ENCODE measurements around the gene GFRA1. TPM values are rescaled to one million over a fixed set of nuclear protein-coding genes. Genes with fewer than 3 reads are reported as not detected.

Gene GFRA1
- total and polyA plus RNA-seq, 2 donors (not counting 3 experiments of a cell fraction or from before 2014, with no cell fraction given): 0.22 to 0.88 TPM

DNA sequence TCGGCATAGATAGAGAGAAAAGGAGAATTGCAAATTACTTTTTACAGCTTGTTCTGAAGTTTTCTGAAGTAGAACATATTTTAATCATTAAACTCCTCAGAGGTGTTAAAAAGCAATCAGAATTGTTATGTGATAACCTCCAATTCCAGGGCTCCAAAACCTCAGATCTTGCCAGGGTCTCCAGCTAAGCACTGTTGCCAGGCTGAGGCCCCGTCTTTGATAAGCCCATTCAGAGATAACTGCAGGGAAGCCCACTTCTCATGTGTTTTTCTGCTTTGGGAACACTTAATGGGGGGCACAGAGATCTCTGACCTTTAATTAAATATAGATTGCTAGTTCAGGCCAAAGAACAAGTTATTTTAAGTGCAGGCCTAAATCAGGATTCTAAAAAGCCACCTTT lies 40.4 kb downstream of the GFRA1 start:
- ChIA-PET CTCF (no interaction called here), POLR2A (no interaction called here)

DNA sequence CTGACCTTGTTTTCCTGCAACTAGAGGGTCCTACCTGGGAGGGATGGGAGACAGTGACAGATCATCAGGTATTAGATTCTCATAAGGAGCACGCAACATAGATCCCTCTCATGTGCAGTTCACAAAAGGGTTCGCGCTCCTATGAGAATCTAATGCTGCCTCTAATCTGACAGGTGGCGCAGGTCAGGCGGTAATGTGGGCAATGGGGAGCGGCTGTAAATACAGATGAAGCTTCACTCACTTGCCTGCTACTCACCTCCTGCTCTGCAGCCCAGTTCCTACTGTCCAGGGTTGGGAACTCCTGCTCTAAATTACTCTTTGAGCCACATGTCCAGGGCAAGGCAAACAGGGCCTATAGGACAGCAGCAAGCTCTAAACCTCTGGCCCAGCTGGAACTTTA lies 46.2 kb downstream of the GFRA1 start:
- no peak overlapping the region for H2AFZ ChIP-seq (ENCODE audit: low read depth, low read length)
- H3K9me1 ChIP-seq (replicated peaks; ENCODE audit: control insufficient read depth, extremely low read depth, insufficient read depth, low read length): no peaks in the 10 kb centered on the region
- H3K4me1 ChIP-seq (ENCODE audit: control insufficient read depth, extremely low read depth, insufficient read depth, low read length): no peaks in the 10 kb centered on the region
- no peaks in the 10 kb centered on the region for H3K36me3 ChIP-seq (ENCODE audit: control insufficient read depth in 2 of 2, extremely low read depth in 1 of 2, insufficient read depth in 2 of 2, low read length in 2 of 2)
- H3K9ac ChIP-seq (replicated peaks; ENCODE audit: extremely low read depth, insufficient read depth, low read length): no peak overlapping the region
- no peaks in the 10 kb centered on the region for H3K79me2 ChIP-seq (ENCODE audit: control insufficient read depth, insufficient read depth, low read length)
- FAIRE-seq: no peak
- dilution Hi-C loops (cut with MboI; ENCODE audit: extremely low pct_ligation_motif_present, low sequenced_read_pairs) (no loop called here), intact Hi-C loops (cut with micrococcal nuclease) (no loop called here)
- no peak for TF ChIP-seq FOS (IDR thresholded peaks at IDR 0.05; ENCODE audit: borderline replicate concordance, insufficient read depth, low read length)
- no peak for TF ChIP-seq POLR2A (IDR thresholded peaks at IDR 0.05; ENCODE audit: low read depth, low read length)
- TF ChIP-seq JUN (IDR thresholded peaks at IDR 0.05; ENCODE audit: borderline replicate concordance, insufficient read depth, insufficient read length, low read depth): no peak
- DNase-seq (ENCODE audit: low read depth, low spot score): no peak
- ChIA-PET POLR2A (no interaction called here), CTCF (no interaction called here)
- H3K9me3 ChIP-seq (replicated peaks; ENCODE audit: control insufficient read depth, insufficient read depth, low read length): no peaks in the 10 kb centered on the region
- BruUV-seq (replicated peaks): no TSS peak
- H4K20me1 ChIP-seq (replicated peaks; ENCODE audit: control insufficient read depth, extremely low read depth, insufficient read depth, low read length): no peaks in the 10 kb centered on the region
- H3K27ac ChIP-seq (ENCODE audit: insufficient read depth, low read depth, low read length): no peak overlapping the region
- H3K27me3 ChIP-seq (ENCODE audit: control insufficient read depth in 2 of 2, insufficient read depth in 2 of 2, low read length in 2 of 2): no peaks in the 10 kb centered on the region
- no peak overlapping the region for H3K4me3 ChIP-seq (replicated peaks in 1 of 3; ENCODE audit: insufficient read depth in 1 of 3, low read depth in 1 of 3, low read length in 3 of 3)
- no peak overlapping the region for H3K4me2 ChIP-seq (ENCODE audit: insufficient read depth, low read length)

More for the DNA sequence above, 40.4 kb downstream of the GFRA1 start:
- TF ChIP-seq JUN (IDR thresholded peaks at IDR 0.05; ENCODE audit: borderline replicate concordance, insufficient read depth, insufficient read length, low read depth): no peak
- TF ChIP-seq, protein P1, sequence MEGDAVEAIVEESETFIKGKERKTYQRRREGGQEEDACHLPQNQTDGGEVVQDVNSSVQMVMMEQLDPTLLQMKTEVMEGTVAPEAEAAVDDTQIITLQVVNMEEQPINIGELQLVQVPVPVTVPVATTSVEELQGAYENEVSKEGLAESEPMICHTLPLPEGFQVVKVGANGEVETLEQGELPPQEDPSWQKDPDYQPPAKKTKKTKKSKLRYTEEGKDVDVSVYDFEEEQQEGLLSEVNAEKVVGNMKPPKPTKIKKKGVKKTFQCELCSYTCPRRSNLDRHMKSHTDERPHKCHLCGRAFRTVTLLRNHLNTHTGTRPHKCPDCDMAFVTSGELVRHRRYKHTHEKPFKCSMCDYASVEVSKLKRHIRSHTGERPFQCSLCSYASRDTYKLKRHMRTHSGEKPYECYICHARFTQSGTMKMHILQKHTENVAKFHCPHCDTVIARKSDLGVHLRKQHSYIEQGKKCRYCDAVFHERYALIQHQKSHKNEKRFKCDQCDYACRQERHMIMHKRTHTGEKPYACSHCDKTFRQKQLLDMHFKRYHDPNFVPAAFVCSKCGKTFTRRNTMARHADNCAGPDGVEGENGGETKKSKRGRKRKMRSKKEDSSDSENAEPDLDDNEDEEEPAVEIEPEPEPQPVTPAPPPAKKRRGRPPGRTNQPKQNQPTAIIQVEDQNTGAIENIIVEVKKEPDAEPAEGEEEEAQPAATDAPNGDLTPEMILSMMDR (IDR thresholded peaks at IDR 0.05; ENCODE audit: extremely low read depth in 1 of 2, insufficient read depth in 1 of 2, low read depth in 1 of 2, low read length in 2 of 2): no peak
- no TSS peak for BruUV-seq (replicated peaks)
- no peak overlapping the region for H3K27ac ChIP-seq (ENCODE audit: insufficient read depth, low read depth, low read length)
- H3K9me3 ChIP-seq (replicated peaks; ENCODE audit: control insufficient read depth, insufficient read depth, low read length): no peaks in the 10 kb centered on the region
- no peak overlapping the region for H2AFZ ChIP-seq (ENCODE audit: low read depth, low read length)
- no peak overlapping the region for H3K4me3 ChIP-seq (replicated peaks in 1 of 3; ENCODE audit: insufficient read depth in 1 of 3, low read depth in 1 of 3, low read length in 3 of 3)
- dilution Hi-C loops (cut with MboI; ENCODE audit: extremely low pct_ligation_motif_present, low sequenced_read_pairs): no loop called here
- FAIRE-seq: no peak
- H3K4me1 ChIP-seq (ENCODE audit: control insufficient read depth, extremely low read depth, insufficient read depth, low read length): no peaks in the 10 kb centered on the region
- no peaks in the 10 kb centered on the region for H3K79me2 ChIP-seq (ENCODE audit: control insufficient read depth, insufficient read depth, low read length)
- no peak for DNase-seq (ENCODE audit: low read depth, low spot score)
- no peaks in the 10 kb centered on the region for H3K9me1 ChIP-seq (replicated peaks; ENCODE audit: control insufficient read depth, extremely low read depth, insufficient read depth, low read length)
- H4K20me1 ChIP-seq (replicated peaks; ENCODE audit: control insufficient read depth, extremely low read depth, insufficient read depth, low read length): no peaks in the 10 kb centered on the region
- no peaks in the 10 kb centered on the region for H3K36me3 ChIP-seq (ENCODE audit: control insufficient read depth in 2 of 2, extremely low read depth in 1 of 2, insufficient read depth in 2 of 2, low read length in 2 of 2)
- H3K9ac ChIP-seq (replicated peaks; ENCODE audit: extremely low read depth, insufficient read depth, low read length): no peak overlapping the region
- H3K27me3 ChIP-seq (ENCODE audit: control insufficient read depth in 2 of 2, insufficient read depth in 2 of 2, low read length in 2 of 2): no peaks in the 10 kb centered on the region
- H3K4me2 ChIP-seq (ENCODE audit: insufficient read depth, low read length): no peak overlapping the region
- intact Hi-C loops (cut with micrococcal nuclease): no loop called here
